Brain microvascular endothelial cell (primary cell): Measurements from ENCODE around the gene PCDH12.

Source experiments
- DNase-seq: peaks from one replicate; pipeline ENCODE4 v3.0.0-alpha.2; 2020
- H3K27ac ChIP-seq: fragments of 250-450 bp; sonication (Bioruptor Pico); 2 replicates; pipeline ENCODE4 v1.5.1; 2020; ENCODE audit warnings: mild to moderate bottlenecking, moderate library complexity
- H3K27me3 ChIP-seq: fragments of 250-450 bp; sonication (Bioruptor Pico); replicated peaks from 2 replicates; pipeline ENCODE4 v1.5.1; 2020; ENCODE audit warnings: mild to moderate bottlenecking
- H3K36me3 ChIP-seq: fragments of 250-450 bp; sonication (Bioruptor Pico); replicated peaks from 2 replicates; pipeline ENCODE4 v1.5.1; 2020; ENCODE audit warnings: mild to moderate bottlenecking
- H3K4me3 ChIP-seq: 2 replicates; pipeline ENCODE4 v1.5.1; 2011; ENCODE audit warnings: low read depth, mild to moderate bottlenecking, control low read depth, low read length, moderate library complexity
- CTCF ChIP-seq: IDR thresholded peaks from 2 replicates; pipeline ENCODE4 v1.5.1; 2011; ENCODE audit warnings: low read depth, mild to moderate bottlenecking, moderate library complexity, low read length, control low read depth, inconsistent platforms; ENCODE audit errors: missing control alignments
- in situ Hi-C: cut with HindIII; loops from 2 replicates; pipeline ENCODE4 v1.10.0; 2017; ENCODE audit warnings: low sequenced_read_pairs, low pct_ligation_motif_present

Gene PCDH12

GRCh38 chr5:141965071-141965470 lies 7.1 kb upstream of the PCDH12 start:
- DNase-seq, result no peak
- H3K27ac ChIP-seq, result no peak overlapping the region
- in situ Hi-C loops, result no loop called here
- no peak overlapping the region for H3K4me3 ChIP-seq
- H3K27me3 ChIP-seq, result no peaks in the 10 kb centered on the region
- TF ChIP-seq CTCF, result no peak
- no peaks in the 10 kb centered on the region for H3K36me3 ChIP-seq

- Histone ChIP-seq H3K27me3 (no peaks in the 10 kb centered on the region), H3K27ac (no peak overlapping the region), H3K4me3 (no peak overlapping the region), H3K36me3 (no peaks in the 10 kb centered on the region)
- no peak for DNase-seq
- TF ChIP-seq CTCF, result no peak
- in situ Hi-C loops, result no loop called here
Observed at GRCh38 chr5:141963701-141964100, 5.7 kb upstream of the PCDH12 start.

GRCh38 chr5:141961466-141961865 lies 3.5 kb upstream of the PCDH12 start:
- no peaks in the 10 kb centered on the region for H3K27me3 ChIP-seq
- no peaks in the 10 kb centered on the region for H3K36me3 ChIP-seq
- TF ChIP-seq CTCF, result no peak
- in situ Hi-C loops, result no loop called here
- no peak overlapping the region for H3K4me3 ChIP-seq
- H3K27ac ChIP-seq, result no peak overlapping the region
- no peak for DNase-seq

GRCh38 chr5:141960449-141961323 lies 2.7 kb upstream of the PCDH12 start:
- Histone ChIP-seq H3K4me3 (no peak overlapping the region), H3K27me3 (no peaks in the 10 kb centered on the region), H3K27ac (no peak overlapping the region), H3K36me3 (no peaks in the 10 kb centered on the region)
- TF ChIP-seq CTCF, result peak; percentile 92
- peak; percentile 79 for DNase-seq
- in situ Hi-C loops, result no loop called here

GRCh38 chr5:141960018-141960417 lies 2.0 kb upstream of the PCDH12 start:
- TF ChIP-seq CTCF, result peak; percentile 57
- no peak for DNase-seq
- H3K36me3 ChIP-seq, result no peaks in the 10 kb centered on the region
- H3K27me3 ChIP-seq, result no peaks in the 10 kb centered on the region
- in situ Hi-C loops, result no loop called here
- H3K27ac ChIP-seq, result no peak overlapping the region
- H3K4me3 ChIP-seq, result no peak overlapping the region
